GM18498 (cell line): Measurements from ENCODE around the gene SEC14L1.

Experiments
- ATAC-seq: cut with Tn5 transposase; IDR thresholded peaks from one replicate; pipeline ENCODE4 v1.9.1; 2021; ENCODE audit warnings: mild to moderate bottlenecking, moderate library complexity; ENCODE audit not compliant: unreplicated experiment

Gene SEC14L1

GRCh38 chr17:77160875-77161530 is 20.2 kb downstream of the SEC14L1 start:
- no peak for ATAC-seq

- ATAC-seq, result no peak
Measured at GRCh38 chr17:77161953-77162352, 21.2 kb downstream of the SEC14L1 start.

GRCh38 chr17:77163001-77163400 is 22.2 kb downstream of the SEC14L1 start:
- no peak for ATAC-seq

GRCh38 chr17:77163511-77164280 is 22.9 kb downstream of the SEC14L1 start:
- no peak for ATAC-seq

- no peak for ATAC-seq
Measured at GRCh38 chr17:77164483-77165091, 23.8 kb downstream of the SEC14L1 start.

- no peak for ATAC-seq
Measured at GRCh38 chr17:77165577-77165976, 24.8 kb downstream of the SEC14L1 start.

- ATAC-seq, result no peak
Measured at GRCh38 chr17:77167472-77168306, 26.9 kb downstream of the SEC14L1 start.

- no peak for ATAC-seq
Measured at GRCh38 chr17:77173104-77173503, 32.3 kb downstream of the SEC14L1 start.

- no peak for ATAC-seq
Measured at GRCh38 chr17:77174928-77175661, 34.3 kb downstream of the SEC14L1 start.

- no peak for ATAC-seq
Measured at GRCh38 chr17:77177002-77177741, 36.4 kb downstream of the SEC14L1 start.

GRCh38 chr17:77178050-77178449 is 37.3 kb downstream of the SEC14L1 start:
- no peak for ATAC-seq

- no peak for ATAC-seq
Measured at GRCh38 chr17:77178563-77178962, 37.8 kb downstream of the SEC14L1 start.

GRCh38 chr17:77180503-77181357 is 40.0 kb downstream of the SEC14L1 start:
- no peak for ATAC-seq

- ATAC-seq, result no peak
Measured at GRCh38 chr17:77182205-77183172, 41.7 kb downstream of the SEC14L1 start.

GRCh38 chr17:77184474-77184873 is 43.7 kb downstream of the SEC14L1 start:
- ATAC-seq, result no peak

- ATAC-seq, result no peak
Measured at GRCh38 chr17:77185137-77185536, 44.4 kb downstream of the SEC14L1 start.

GRCh38 chr17:77186141-77186604 is 45.4 kb downstream of the SEC14L1 start:
- no peak for ATAC-seq
